ENCODE measurements around the gene FGD1.
"Not testable (repeated sequence)": the region's sequence is repeated elsewhere in the genome, so short reads cannot be mapped to it uniquely, and the experiment has no call there.

The FGD1 gene

GRCh38 chrX:54495814-54496516, at the start of gene FGD1:
Gene FGD1, minus strand, starts transcription at chrX:54496234. Its CDS starts 802 bp downstream, at chrX:54495432.
- DNase-seq, result peak; percentile 32

GRCh38 chrX:54542239-54542638, 46.2 kb upstream of the FGD1 start:
- DNase-seq, result not testable (repeated sequence)

- DNase-seq, result no peak
These were observed 44.3 kb upstream of the FGD1 start for GRCh38 chrX:54540289-54540688.

- no peak for DNase-seq
These were observed 38.2 kb upstream of the FGD1 start for GRCh38 chrX:54534271-54534670.

GRCh38 chrX:54530357-54530900, 34.4 kb upstream of the FGD1 start:
- peak; percentile 8 for DNase-seq

- DNase-seq, result peak; percentile 82
These were observed 33.7 kb upstream of the FGD1 start, which contains the start of gene GNL3L for GRCh38 chrX:54529552-54530356. Gene GNL3L, plus strand, starts transcription at chrX:54530219. Its CDS starts 2,348 bp downstream, at chrX:54532567.

- no peak for DNase-seq
These were observed 33.1 kb upstream of the FGD1 start for GRCh38 chrX:54529151-54529550.

GRCh38 chrX:54509400-54509799, 13.4 kb upstream of the FGD1 start:
- DNase-seq, result no peak

GRCh38 chrX:54496936-54497335, 902 bp upstream of the FGD1 start:
- DNase-seq, result no peak

- no peak for DNase-seq
These were observed 451 bp upstream of the FGD1 start for GRCh38 chrX:54496517-54496852.

- DNase-seq, result no peak
These were observed 833 bp downstream of the FGD1 start for GRCh38 chrX:54494989-54495813.

GRCh38 chrX:54494166-54494988, 1.7 kb downstream of the FGD1 start:
- DNase-seq, result no peak

GRCh38 chrX:54492340-54492739, 3.7 kb downstream of the FGD1 start:
- no peak for DNase-seq

GRCh38 chrX:54489819-54490218, 6.2 kb downstream of the FGD1 start:
- not testable (repeated sequence) for DNase-seq

- no peak for DNase-seq
These were observed 11.4 kb downstream of the FGD1 start for GRCh38 chrX:54484666-54485065.

GRCh38 chrX:54483946-54484345, 12.1 kb downstream of the FGD1 start:
- DNase-seq, result no peak

GRCh38 chrX:54482839-54483593, 13.0 kb downstream of the FGD1 start:
- no peak for DNase-seq

- no peak for DNase-seq
These were observed 16.6 kb downstream of the FGD1 start for GRCh38 chrX:54479136-54480111.

- DNase-seq, result no peak
These were observed 21.8 kb downstream of the FGD1 start for GRCh38 chrX:54473993-54474859.

Data from stimulated activated CD4-positive, alpha-beta T cell treated with anti-CD3 and anti-CD28 coated beads, Interleukin-4, amount 100 ng/mL, for 24 hours (primary cell).